Upper lobe of right lung (tissue), 1 donor: ENCODE results near the gene ATF7IP. TPM values are rescaled to one million over a fixed set of nuclear protein-coding genes. Genes with fewer than 3 reads are reported as not detected.

Experiments
- ATAC-seq: fragments of 200-7000 bp; cut with Tn5 transposase; one replicate; pipeline ENCODE4 v1.9.1; 2020; ENCODE audit warnings: mild to moderate bottlenecking, moderate library complexity
- DNase-seq: peaks from one replicate; pipeline ENCODE4 v3.0.0-alpha.2; 2020
- H3K27ac ChIP-seq: fragments of 200-600 bp; one replicate; pipeline ENCODE4 v1.8.0; 2022
- H3K27me3 ChIP-seq: fragments of 200-600 bp; one replicate; pipeline ENCODE4 v1.8.0; 2022; ENCODE audit warnings: mild to moderate bottlenecking
- H3K36me3 ChIP-seq: fragments of 200-600 bp; one replicate; pipeline ENCODE4 v1.8.0; 2022
- H3K4me1 ChIP-seq: fragments of 200-600 bp; one replicate; pipeline ENCODE4 v1.8.0; 2022
- H3K4me3 ChIP-seq: fragments of 200-600 bp; one replicate; pipeline ENCODE4 v1.8.0; 2022; ENCODE audit warnings: mild to moderate bottlenecking
- H3K9me3 ChIP-seq: fragments of 200-600 bp; one replicate; pipeline ENCODE4 v1.8.0; 2022
- intact Hi-C: fragments of 100-400 bp; cut with DNase I; formaldehyde crosslinking; loops from one replicate; pipeline ENCODE4 v1.11.0; 2022
- total RNA-seq: library from RNA; stranded (reverse); fragmentation: NEBNext Ultra II Directional; extraction: Animal tissue kit (Norgen Biotek cat#: 25700); gene quantifications from one replicate; pipeline ENCODE4 v1.2.1, GENCODE V29; 2021
- TF ChIP-seq, protein P1 (sequence below): fragments of 200-600 bp; IDR thresholded peaks from one replicate; pipeline ENCODE4 v1.8.0; 2022; ENCODE audit warnings: antibody characterized with exemption
- donor health status: DM: no; HTN: yes; CAD: no; lungs with severe emphysema.

The ATF7IP gene
- total RNA-seq, 1 donor from 2014 or later = 64.0 TPM

DNA sequence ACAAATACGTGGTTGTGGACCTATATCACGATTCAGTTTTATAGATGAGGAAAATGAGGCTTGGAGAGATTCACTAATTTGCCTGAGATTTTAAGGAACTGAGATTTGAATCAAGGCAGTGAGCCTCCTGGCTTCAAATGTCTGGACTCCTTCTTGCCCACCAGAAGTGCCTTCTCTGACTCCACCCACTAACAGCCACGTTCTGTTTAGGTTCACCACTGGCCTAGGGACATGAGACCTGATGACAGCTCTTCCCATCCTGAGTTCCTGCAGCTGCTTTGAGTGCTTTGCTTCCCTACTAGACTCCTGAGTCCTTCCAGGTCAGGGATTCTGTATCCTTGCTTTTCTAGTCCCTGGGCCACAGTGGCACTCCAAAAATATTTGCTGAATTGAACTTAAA, 145.1 kb downstream of the ATF7IP start:
- intact Hi-C loops = no loop called here
- Histone ChIP-seq H3K4me1 (no peaks in the 10 kb centered on the region), H3K27me3 (no peaks in the 10 kb centered on the region), H3K27ac (no peak overlapping the region), H3K36me3 (peaks cover 5% of the 10 kb centered on the region), H3K4me3 (no peak overlapping the region), H3K9me3 (no peaks in the 10 kb centered on the region)
- TF ChIP-seq, protein P1, sequence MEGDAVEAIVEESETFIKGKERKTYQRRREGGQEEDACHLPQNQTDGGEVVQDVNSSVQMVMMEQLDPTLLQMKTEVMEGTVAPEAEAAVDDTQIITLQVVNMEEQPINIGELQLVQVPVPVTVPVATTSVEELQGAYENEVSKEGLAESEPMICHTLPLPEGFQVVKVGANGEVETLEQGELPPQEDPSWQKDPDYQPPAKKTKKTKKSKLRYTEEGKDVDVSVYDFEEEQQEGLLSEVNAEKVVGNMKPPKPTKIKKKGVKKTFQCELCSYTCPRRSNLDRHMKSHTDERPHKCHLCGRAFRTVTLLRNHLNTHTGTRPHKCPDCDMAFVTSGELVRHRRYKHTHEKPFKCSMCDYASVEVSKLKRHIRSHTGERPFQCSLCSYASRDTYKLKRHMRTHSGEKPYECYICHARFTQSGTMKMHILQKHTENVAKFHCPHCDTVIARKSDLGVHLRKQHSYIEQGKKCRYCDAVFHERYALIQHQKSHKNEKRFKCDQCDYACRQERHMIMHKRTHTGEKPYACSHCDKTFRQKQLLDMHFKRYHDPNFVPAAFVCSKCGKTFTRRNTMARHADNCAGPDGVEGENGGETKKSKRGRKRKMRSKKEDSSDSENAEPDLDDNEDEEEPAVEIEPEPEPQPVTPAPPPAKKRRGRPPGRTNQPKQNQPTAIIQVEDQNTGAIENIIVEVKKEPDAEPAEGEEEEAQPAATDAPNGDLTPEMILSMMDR = no peak
- no peak for ATAC-seq
- DNase-seq = no peak

DNA sequence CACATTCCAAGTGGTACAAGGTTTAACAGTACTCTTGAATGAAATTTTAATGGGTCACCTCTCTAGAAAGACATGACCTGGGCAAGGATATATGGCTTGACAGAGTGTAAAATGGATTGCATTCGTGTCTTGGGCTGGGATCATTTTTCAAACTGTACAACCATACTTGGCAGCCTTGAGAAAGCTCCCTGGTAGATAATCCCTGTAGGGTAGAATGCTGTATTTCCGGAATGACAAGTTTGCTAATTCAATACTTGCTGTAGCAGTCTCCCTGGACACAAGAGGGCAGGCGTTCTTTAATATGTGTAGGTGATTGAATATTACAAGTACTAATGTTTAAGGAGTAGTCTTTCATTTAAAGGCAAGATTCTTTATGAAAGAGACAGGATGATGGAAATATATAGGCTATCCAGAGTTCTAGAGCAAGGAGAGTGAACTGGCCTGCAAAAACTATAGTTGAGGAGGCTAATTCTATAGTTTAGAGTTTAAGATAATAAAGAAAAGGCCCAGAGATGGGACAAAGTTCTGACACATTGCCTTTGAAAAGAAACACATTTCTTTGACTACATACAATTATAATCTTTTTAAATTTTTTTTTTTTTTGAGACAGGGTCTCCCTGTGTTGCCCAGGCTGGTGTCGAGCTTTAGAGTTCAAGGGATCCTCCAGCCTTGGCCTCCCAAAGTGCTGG, 148.8 kb downstream of the ATF7IP start:
- Histone ChIP-seq H3K27ac (no peak overlapping the region), H3K27me3 (no peaks in the 10 kb centered on the region), H3K9me3 (no peaks in the 10 kb centered on the region), H3K36me3 (no peaks in the 10 kb centered on the region), H3K4me1 (no peaks in the 10 kb centered on the region), H3K4me3 (no peak overlapping the region)
- intact Hi-C loops = no loop called here
- TF ChIP-seq, protein P1 = peak; percentile 45
- peak; percentile 97 for ATAC-seq
- DNase-seq = no peak

DNA sequence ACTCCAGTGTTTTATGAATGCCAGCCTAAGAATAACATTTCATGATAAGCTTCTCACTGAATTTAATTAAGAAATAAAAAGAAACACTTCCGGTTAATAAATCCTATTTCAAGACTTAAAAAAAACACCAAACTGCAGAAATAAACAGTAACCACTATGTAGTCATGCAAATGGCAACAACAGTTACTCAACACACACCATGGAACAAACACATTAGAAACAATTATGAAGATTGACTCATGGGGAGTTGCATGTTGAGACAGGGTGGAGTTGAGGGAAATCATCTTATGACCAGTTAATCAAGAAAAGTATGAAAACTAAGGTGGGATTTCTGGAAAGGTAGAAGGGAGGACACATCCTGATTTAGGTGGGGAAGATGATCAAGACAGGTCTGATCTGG, 149.5 kb downstream of the ATF7IP start:
- no peaks in the 10 kb centered on the region for H3K36me3 ChIP-seq
- DNase-seq (no peak), ATAC-seq (no peak)
- H3K4me1 ChIP-seq = no peaks in the 10 kb centered on the region
- H3K4me3 ChIP-seq = no peak overlapping the region
- H3K27ac ChIP-seq = no peak overlapping the region
- intact Hi-C loops = no loop called here
- H3K27me3 ChIP-seq = no peaks in the 10 kb centered on the region
- no peaks in the 10 kb centered on the region for H3K9me3 ChIP-seq
- TF ChIP-seq, protein P1 = no peak

DNA sequence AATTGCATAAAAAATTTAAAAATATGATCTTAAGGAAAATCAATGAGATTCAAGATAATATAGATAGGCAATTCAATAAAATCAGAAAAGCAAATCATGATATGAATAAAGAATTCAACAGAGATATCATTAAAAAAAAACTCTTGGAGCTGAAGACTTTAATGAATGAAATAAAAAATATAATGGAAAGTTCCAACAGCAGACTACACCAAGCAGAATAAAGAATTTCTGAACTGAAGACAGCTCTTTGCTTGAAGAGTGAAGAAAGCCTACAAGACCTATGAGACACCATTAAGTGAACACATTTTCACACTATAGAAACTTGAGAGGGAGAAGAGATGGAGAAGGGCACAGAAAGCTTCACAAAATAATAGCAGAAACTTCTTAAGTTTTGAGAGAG, 156.3 kb downstream of the ATF7IP start:
- intact Hi-C loops = no loop called here
- Histone ChIP-seq H3K9me3 (peaks cover 6% of the 10 kb centered on the region), H3K27me3 (no peaks in the 10 kb centered on the region), H3K4me1 (no peaks in the 10 kb centered on the region), H3K36me3 (no peaks in the 10 kb centered on the region), H3K27ac (no peak overlapping the region), H3K4me3 (no peak overlapping the region)
- DNase-seq = no peak
- TF ChIP-seq, protein P1 = no peak
- ATAC-seq = no peak

DNA sequence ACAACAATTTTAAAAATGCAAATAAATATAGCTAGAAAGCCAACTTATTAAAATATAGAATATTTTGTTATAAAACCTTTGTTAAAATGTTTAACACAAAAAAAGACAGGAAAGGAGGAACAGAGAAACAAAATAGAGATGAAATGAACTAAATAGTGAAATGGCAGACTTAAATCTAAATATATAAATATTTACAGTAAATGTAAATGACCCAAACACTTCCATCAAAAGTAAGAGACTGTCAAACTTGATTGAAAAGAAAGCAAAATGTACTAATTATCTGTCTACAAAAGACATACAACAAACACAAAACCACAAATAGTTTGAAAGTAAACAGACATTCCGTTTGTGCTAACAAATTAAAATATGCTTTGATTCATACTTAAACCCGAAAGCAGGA, 160.5 kb downstream of the ATF7IP start:
- H3K27ac ChIP-seq = no peak overlapping the region
- no peaks in the 10 kb centered on the region for H3K27me3 ChIP-seq
- DNase-seq = no peak
- no peak overlapping the region for H3K4me3 ChIP-seq
- peaks cover 6% of the 10 kb centered on the region for H3K9me3 ChIP-seq
- intact Hi-C loops = no loop called here
- no peaks in the 10 kb centered on the region for H3K4me1 ChIP-seq
- no peaks in the 10 kb centered on the region for H3K36me3 ChIP-seq
- TF ChIP-seq, protein P1 = no peak
- no peak for ATAC-seq

DNA sequence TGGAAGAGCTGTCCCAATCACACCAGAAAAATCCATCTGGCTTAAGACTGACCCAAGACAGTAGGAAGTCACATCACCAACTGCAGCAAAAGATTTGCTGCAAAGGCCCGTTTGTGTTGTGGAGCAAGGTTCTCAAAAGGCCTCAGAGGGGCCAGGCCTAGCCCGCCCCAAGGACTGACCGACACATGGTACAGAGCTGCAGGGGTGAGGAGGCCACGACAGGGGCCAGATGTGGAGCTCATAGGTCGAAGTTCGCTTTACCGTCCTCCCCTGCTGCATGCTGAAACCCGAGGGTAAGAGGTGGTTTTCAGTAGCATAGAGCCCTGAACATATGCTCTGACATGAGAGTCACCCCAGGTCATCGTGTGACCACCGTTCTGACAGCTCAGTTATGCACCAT, 166.7 kb downstream of the ATF7IP start:
- TF ChIP-seq, protein P1 = no peak
- Histone ChIP-seq H3K27me3 (no peaks in the 10 kb centered on the region), H3K4me1 (no peaks in the 10 kb centered on the region), H3K4me3 (no peak overlapping the region), H3K27ac (no peak overlapping the region), H3K9me3 (no peaks in the 10 kb centered on the region), H3K36me3 (no peaks in the 10 kb centered on the region)
- ATAC-seq (no peak), DNase-seq (no peak)
- intact Hi-C loops = no loop called here
